Measurements from ENCODE around the gene SLC25A36. TPM values are rescaled to one million over a fixed set of nuclear protein-coding genes. Genes with fewer than 3 reads are reported as not detected.
"Not testable (repeated sequence)": the region's sequence is repeated elsewhere in the genome, so short reads cannot be mapped to it uniquely, and the experiment has no call there.

SLC25A36 gene
- total RNA-seq, 1 donor from 2014 or later = 63.1 TPM

DNA sequence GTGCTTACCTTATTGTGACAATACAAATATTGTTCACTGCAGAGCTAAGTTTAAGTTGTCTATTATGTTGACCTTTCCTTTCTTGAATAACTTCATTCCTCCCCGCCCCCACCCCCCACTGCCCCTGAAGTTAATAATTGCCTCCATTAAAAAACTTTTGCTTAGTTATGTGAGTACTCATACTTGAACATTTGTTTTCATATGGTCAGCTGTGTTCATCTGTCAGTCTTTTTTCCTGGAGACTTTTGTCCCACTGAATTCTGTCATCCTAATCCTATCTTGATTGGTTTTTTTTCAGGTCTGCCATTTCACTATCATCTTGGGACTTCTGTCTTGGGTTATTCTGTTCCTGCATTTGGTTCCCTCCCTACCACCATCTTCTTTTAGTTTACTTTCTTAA, 8.5 kb downstream of the SLC25A36 start:
- no peak for DNase-seq (ENCODE audit: extremely low spot score, unreplicated experiment)
- Mint-ChIP-seq H3K4me1 (ENCODE audit: unreplicated experiment) (peaks cover 36% of the 10 kb centered on the region), H3K36me3 (ENCODE audit: unreplicated experiment) (peaks cover 2% of the 10 kb centered on the region), H3K9me3 (ENCODE audit: unreplicated experiment) (no peaks in the 10 kb centered on the region), H3K4me3 (ENCODE audit: unreplicated experiment) (no peak overlapping the region), H3K27me3 (ENCODE audit: unreplicated experiment) (no peaks in the 10 kb centered on the region), H3K27ac (ENCODE audit: unreplicated experiment) (no peak overlapping the region)
- TF ChIP-seq, protein P1, sequence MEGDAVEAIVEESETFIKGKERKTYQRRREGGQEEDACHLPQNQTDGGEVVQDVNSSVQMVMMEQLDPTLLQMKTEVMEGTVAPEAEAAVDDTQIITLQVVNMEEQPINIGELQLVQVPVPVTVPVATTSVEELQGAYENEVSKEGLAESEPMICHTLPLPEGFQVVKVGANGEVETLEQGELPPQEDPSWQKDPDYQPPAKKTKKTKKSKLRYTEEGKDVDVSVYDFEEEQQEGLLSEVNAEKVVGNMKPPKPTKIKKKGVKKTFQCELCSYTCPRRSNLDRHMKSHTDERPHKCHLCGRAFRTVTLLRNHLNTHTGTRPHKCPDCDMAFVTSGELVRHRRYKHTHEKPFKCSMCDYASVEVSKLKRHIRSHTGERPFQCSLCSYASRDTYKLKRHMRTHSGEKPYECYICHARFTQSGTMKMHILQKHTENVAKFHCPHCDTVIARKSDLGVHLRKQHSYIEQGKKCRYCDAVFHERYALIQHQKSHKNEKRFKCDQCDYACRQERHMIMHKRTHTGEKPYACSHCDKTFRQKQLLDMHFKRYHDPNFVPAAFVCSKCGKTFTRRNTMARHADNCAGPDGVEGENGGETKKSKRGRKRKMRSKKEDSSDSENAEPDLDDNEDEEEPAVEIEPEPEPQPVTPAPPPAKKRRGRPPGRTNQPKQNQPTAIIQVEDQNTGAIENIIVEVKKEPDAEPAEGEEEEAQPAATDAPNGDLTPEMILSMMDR (IDR thresholded peaks at IDR 0.05) = no peak

DNA sequence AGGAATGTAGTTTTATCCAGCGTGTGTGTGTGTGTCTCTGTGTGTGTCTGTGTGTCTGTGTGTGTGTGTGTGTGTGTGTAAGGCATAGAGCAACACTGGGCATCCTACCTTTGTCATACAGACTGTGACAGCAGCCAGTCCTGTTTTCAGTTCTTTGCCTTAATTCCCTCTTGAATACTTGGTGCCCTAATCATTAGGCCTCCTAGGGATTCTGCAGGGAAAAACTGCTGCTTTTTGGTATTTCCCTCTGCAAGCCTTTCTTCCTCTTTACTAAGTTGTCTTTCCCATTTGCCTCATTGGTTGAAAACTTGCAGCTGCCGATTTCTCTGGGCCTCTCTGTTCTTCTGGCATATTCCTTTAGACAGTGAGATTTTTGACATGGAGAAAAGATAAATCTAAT, 9.2 kb downstream of the SLC25A36 start:
- peak overlapping the region; percentile 21 for H3K27ac Mint-ChIP-seq (ENCODE audit: unreplicated experiment)
- DNase-seq (ENCODE audit: extremely low spot score, unreplicated experiment) = no peak
- no peaks in the 10 kb centered on the region for H3K9me3 Mint-ChIP-seq (ENCODE audit: unreplicated experiment)
- no peaks in the 10 kb centered on the region for H3K27me3 Mint-ChIP-seq (ENCODE audit: unreplicated experiment)
- H3K4me3 Mint-ChIP-seq (ENCODE audit: unreplicated experiment) = no peak overlapping the region
- TF ChIP-seq, protein P1 (IDR thresholded peaks at IDR 0.05) = no peak
- peaks cover 2% of the 10 kb centered on the region for H3K36me3 Mint-ChIP-seq (ENCODE audit: unreplicated experiment)
- H3K4me1 Mint-ChIP-seq (ENCODE audit: unreplicated experiment) = peaks cover 35% of the 10 kb centered on the region

DNA sequence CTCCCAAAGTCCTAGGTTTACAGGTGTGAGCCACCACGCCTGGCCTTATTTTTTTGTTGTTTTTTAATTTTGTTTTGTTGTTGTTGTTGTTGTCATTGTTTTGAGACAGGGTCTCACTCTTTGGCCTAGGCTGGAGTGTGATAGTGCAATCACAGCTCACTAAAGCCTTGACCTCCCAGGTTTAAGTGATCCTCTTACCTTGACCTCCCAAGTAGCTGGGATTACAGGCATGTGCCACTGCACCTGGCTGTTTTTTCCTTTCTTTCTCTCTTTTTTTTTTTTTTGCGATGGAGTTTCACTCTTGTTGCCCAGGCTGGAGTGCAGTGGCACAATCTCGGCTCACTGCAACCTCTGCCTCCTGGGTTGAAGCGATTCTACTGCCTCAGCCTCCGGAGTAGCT, 10.1 kb downstream of the SLC25A36 start:
- H3K36me3 Mint-ChIP-seq (ENCODE audit: unreplicated experiment); H3K27ac Mint-ChIP-seq (ENCODE audit: unreplicated experiment); DNase-seq (ENCODE audit: extremely low spot score, unreplicated experiment); H3K9me3 Mint-ChIP-seq (ENCODE audit: unreplicated experiment); H3K4me3 Mint-ChIP-seq (ENCODE audit: unreplicated experiment); H3K27me3 Mint-ChIP-seq (ENCODE audit: unreplicated experiment): not testable (repeated sequence)
- peaks cover 33% of the 10 kb centered on the region for H3K4me1 Mint-ChIP-seq (ENCODE audit: unreplicated experiment)

DNA sequence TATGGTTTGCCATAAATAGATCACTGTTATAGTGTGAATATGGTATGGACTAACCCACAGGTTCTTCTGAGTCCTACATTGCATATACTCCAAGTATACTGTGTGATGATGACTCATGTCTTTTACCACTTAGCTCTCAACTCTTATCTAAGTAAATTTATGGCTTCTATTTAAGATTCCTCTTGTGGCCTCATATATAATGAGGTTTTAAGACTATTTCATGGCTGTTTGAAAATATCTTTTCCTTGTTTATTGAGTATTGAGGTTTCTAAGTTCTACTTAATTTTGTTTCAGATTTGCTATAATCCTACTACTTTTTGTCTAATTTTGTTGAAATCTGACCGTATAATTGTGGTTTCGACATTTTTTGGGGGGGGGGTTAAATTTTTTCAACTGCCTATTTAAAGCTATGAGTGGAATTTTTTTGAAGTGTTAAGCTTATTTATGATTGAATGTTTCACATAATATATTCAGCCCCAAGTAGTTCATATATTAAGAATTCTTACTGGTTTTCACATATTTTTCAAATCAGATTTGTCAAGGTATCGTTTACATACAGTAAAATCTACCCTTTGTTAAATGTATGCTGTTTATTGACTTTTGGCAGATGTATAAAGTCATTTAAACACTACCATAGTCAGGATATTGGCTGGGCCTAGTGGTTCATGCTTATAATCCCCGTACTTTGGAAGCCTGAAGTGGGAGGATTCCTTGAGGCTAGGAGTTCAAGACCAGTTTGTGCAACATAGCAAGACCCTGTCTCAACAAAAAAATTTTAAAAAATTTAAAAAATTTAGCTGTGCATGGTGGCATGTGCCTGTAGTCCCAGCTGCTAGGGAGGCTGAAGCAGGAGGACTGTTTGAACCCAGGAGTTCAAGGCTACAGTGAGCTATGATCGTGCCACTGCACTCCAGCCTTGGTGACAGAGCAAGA, 11.7 kb downstream of the SLC25A36 start:
- Mint-ChIP-seq H3K4me3 (ENCODE audit: unreplicated experiment) (no peak overlapping the region), H3K27ac (ENCODE audit: unreplicated experiment) (no peak overlapping the region), H3K4me1 (ENCODE audit: unreplicated experiment) (peaks cover 33% of the 10 kb centered on the region), H3K36me3 (ENCODE audit: unreplicated experiment) (peaks cover 7% of the 10 kb centered on the region), H3K27me3 (ENCODE audit: unreplicated experiment) (no peaks in the 10 kb centered on the region), H3K9me3 (ENCODE audit: unreplicated experiment) (no peaks in the 10 kb centered on the region)
- TF ChIP-seq, protein P1 (IDR thresholded peaks at IDR 0.05) = no peak
- DNase-seq (ENCODE audit: extremely low spot score, unreplicated experiment) = no peak

DNA sequence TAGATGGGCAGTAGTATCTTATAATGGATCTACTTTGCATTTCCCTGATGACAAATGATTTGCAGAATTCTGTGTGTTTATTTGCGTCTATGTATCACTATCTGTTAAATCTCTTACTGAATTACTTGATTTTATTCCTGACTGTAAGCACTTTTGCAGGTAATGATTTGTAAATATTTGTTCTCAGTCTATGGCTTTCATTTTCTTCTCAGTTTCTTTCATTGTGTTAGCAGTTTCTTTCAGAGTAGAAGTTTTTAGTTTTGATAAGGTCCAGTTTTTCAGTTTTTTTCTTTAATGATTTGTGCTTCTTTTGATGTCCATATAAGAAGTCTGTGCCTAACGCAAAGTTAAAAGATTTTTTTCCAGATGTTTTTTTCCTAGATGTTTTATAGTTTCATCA, 12.9 kb downstream of the SLC25A36 start:
- H3K36me3 Mint-ChIP-seq (ENCODE audit: unreplicated experiment) = peaks cover 10% of the 10 kb centered on the region

More for the DNA sequence above, 12.9 kb downstream of the SLC25A36 start:
- H3K4me1 Mint-ChIP-seq (ENCODE audit: unreplicated experiment) = peaks cover 35% of the 10 kb centered on the region
- H3K27me3 Mint-ChIP-seq (ENCODE audit: unreplicated experiment) = no peaks in the 10 kb centered on the region
- no peak overlapping the region for H3K4me3 Mint-ChIP-seq (ENCODE audit: unreplicated experiment)
- H3K27ac Mint-ChIP-seq (ENCODE audit: unreplicated experiment) = no peak overlapping the region
- TF ChIP-seq, protein P1 (IDR thresholded peaks at IDR 0.05) = no peak
- H3K9me3 Mint-ChIP-seq (ENCODE audit: unreplicated experiment) = no peaks in the 10 kb centered on the region
- no peak for DNase-seq (ENCODE audit: extremely low spot score, unreplicated experiment)
